GM12892 (cell line): ENCODE measurements around the gene SOX8.

Source experiments
- DNase-seq: peaks from one replicate; pipeline ENCODE4 v3.0.0; 2011; ENCODE audit not compliant: insufficient read length
- FAIRE-seq: peaks from 2 replicates; lab custom pipeline; 2011; peaks lifted over from hg19 to GRCh38; lab: Jason Lieb, UNC
- POLR2A ChIP-seq: IDR thresholded peaks from 2 replicates; pipeline ENCODE4 v1.6.1; 2011; ENCODE audit warnings: low read depth, low read length, control low read depth
- POLR2AphosphoS5 ChIP-seq: IDR thresholded peaks from 2 replicates; pipeline ENCODE4 v1.6.1; 2011; ENCODE audit warnings: low read depth, low read length, control low read depth
- TAF1 ChIP-seq: IDR thresholded peaks from 2 replicates; pipeline ENCODE4 v1.6.1; 2011; ENCODE audit warnings: low read depth, mild to moderate bottlenecking, control low read depth, low read length, borderline replicate concordance

Gene SOX8

DNA sequence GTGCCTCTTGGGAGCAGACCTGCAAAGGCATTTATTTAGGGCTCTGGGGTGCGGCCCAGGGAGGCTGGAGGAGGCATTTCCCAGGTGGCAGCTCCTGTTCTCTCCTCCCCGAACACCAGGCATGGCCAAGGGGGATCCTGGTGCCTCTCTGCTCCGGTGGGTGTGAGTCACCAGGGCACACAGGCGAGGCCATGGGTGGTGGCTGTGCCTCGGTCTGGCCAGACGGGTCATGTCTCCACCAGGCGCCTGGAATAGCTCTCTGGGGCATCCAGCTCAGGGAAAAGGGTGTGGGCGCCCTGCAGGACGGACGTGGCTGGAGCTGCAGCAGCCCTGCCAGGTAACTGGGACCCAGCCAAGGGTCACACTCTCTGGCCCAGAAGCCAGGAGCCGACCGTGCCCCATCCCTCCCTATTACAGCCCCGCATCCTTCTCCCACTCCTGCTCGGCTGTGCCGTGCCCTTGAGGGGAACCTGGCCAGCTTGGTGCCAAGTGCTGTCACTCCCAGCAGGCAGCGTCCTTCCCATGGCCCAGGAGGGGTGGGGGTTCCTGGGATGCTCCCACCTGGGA, 25.8 kb downstream of the SOX8 start:
- DNase-seq, result no peak
- no peak for FAIRE-seq
- TF ChIP-seq TAF1 (no peak), POLR2A (no peak), POLR2AphosphoS5 (no peak)

DNA sequence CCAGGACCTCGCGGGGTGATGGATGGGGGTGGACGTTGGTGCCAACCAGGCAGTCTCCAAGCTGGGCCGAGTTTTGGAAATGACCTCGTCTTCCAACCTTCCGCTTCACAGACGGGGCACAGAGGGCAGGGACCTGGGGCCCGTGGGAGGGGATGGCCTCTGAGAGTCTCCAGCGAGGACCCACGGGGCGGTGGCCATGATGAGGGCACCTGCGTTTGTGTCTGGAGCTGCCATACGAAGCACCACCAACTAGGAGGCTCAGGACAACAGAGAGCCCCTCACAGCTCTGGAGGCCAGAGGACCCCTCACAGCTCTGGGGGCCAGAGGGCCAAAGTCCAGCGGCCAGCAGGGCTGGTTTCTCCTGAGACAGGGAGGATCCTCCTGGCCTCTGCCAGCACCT, 26.5 kb downstream of the SOX8 start:
- FAIRE-seq (no peak), DNase-seq (no peak)
- TF ChIP-seq POLR2A, result no peak
- TF ChIP-seq TAF1, result no peak
- no peak for TF ChIP-seq POLR2AphosphoS5

DNA sequence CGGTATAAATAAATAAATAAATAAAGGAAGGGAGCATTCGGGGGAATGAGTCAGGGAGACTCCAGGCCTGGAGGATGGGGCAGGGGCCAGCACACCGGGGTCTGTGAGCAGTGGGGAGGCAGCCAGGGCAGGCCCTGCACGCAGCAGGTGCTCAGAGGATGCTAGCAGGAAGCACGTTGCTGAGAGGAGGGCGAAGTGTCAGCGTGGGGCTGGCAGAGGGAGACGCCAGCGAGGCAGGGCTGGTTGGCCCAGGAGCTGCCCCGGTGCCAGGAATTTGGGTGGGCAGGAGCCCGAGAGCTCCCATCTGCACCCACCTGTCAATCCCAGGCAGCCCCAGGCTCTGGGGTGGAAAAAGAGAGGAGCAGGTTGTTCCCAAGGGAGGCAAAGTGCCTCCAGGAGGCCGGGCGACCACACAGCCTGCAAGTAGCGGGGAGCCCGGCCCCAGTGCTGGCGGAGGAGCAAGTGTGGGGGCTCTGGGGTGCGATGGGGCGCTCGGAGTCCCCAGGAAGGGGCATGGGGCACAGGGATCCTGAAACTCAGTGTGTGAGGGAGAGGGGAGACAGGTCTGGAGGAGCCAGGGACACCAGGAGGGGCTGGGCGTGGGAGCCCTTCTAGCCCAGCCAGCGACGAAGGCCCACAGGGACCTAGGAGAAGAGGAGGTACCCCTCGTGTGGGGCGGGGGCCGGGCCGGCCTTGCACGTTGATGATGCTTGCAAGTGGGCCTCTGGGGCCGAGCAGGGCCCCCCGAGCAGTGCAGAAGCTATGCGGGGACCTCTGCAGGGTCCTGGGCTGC, 28.0 kb downstream of the SOX8 start:
- no peak for FAIRE-seq
- no peak for DNase-seq
- no peak for TF ChIP-seq TAF1

DNA sequence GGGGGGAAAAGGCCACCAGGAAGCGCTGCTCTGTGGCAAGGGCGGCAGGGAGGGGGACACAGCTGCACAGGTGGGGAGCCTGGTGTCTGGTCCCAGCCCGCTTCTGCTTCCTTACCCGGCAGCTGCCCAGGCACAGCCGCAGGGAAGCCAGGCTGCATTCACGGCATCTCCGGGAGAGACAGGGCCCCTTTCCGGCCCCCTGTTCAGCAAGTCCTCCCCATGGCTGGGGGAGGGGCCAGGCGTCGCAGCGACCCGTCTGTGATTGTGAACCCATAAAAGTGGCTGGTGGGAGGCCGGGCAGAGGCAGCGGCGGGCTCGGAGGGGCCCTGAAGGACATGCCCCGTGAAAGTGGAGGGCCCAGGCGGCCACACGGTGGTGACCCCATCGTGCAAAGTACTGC, 28.7 kb downstream of the SOX8 start:
- TF ChIP-seq POLR2A, result no peak
- TF ChIP-seq TAF1, result no peak
- TF ChIP-seq POLR2AphosphoS5, result no peak
- DNase-seq, result no peak
- FAIRE-seq, result no peak

DNA sequence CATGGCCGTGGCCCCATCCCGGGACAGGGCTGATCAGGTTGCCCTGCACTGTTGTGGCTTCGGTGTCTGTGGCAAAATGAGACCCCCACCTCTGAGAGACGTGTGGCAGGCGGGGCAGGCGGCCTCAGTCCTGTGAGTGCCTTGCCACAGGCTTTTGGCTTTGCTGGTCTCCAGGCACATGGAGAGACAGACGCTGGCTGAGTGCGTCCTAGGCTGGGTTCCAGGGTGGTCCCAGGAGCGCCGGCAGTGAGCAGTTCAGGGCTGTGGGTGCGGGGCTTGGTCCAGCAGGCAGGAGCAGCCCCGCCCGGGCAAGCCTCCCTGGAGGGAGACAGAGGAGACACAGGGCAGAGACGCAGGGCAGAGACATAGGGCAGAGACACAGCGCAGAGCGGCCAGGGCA, 29.2 kb downstream of the SOX8 start:
- TF ChIP-seq POLR2A (no peak), POLR2AphosphoS5 (no peak), TAF1 (no peak)
- no peak for FAIRE-seq
- no peak for DNase-seq

DNA sequence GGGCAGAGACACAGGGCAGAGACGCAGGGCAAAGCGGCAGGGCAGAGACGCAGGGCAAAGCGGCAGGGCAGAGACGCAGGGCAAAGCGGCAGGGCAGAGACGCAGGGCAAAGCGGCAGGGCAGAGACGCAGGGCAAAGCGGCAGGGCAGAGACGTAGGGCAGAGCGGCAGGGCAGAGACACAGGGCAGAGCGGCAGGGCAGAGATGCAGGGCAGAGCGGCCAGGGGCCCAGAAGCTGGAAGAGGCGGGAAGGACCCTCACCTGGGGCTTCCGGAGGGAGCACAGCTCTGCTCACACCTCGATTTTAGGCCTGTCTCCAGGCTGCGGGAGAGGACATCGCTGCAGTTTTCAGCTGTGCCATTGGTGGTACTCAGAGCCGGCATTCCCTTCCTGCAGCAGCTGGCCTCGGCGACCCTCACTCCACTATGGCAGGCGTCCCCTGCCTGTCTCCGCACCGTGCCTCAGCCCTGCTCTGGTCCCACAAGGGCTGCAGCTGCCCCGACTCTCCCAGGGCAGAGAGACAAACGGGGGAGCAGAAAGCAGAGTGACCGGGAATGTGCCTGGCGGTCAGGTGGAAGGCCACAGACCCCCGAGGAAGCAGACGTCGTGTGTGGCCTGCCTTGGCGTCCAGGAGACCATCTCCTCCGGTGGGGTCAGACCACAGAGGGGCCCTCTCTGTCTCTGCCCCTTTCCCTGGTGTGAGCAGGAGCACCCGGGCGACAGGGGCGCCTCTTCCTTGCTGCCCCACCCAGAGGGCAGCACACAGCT, 29.9 kb downstream of the SOX8 start:
- FAIRE-seq (no peak), DNase-seq (no peak)
- TF ChIP-seq POLR2AphosphoS5 (no peak), POLR2A (no peak), TAF1 (no peak)

DNA sequence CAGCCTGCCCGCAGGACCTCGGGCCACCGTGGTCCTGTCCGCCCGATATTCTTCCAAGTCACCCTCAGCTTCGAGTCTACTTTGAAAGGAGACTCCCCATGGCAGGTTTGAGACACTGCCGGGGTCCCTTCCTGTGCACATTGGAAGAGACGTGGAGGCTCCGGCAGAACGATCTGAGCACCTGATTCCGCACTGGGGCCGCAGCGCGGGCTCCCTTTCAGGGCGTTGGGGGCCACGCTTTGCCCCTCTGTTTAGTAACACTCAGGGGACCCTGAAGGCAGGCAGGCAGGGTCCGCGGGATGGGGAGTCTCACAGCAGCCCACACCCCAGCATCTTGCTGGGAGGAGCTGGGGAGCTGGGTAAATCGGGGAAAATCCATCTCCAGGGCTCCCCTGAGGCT, 30.6 kb downstream of the SOX8 start:
- TF ChIP-seq POLR2AphosphoS5 (no peak), TAF1 (no peak), POLR2A (no peak)
- FAIRE-seq, result no peak
- DNase-seq, result no peak

DNA sequence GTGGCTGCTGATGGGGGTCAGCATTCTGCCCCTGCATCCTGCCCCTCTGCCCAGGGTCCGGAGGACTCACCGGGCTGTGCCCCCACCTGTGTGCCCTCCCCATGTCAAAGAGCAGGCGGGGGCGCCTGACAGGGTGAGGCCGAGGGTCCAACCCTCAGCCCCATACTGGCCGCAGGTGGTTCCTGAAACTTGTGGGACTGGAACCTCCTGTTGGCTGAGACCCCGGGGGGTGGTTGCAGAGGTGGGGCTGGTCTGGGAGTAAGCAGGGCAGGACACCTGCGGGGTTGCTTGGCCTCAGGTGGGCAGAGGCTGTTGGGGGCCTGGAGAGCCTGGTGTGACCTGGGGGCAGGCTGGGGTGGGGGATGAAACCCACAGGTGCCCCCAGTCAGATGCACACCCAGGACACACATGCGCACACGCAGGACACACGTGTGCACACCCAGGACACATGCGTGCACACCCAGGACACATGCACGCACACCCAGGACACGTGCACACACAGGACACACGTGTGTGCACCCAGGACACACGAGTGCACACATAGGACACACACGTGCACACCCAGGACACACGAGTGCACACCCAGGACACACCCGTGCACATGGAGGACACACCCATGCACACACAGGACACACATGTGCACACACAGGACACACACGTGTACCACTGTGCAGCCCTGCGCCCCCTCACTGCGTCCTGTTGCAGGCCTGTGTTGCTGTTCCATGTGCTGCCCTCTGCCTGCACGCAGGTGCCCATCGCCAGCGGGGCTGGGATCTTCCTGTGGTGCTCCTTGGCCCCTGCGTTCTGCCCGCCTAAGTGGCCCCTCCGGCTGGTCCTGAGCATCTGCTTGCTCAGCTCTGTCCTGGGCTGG, 31.4 kb downstream of the SOX8 start:
- DNase-seq, result no peak
- no peak for TF ChIP-seq TAF1
- no peak for TF ChIP-seq POLR2A
- TF ChIP-seq POLR2AphosphoS5, result no peak
- FAIRE-seq, result no peak

DNA sequence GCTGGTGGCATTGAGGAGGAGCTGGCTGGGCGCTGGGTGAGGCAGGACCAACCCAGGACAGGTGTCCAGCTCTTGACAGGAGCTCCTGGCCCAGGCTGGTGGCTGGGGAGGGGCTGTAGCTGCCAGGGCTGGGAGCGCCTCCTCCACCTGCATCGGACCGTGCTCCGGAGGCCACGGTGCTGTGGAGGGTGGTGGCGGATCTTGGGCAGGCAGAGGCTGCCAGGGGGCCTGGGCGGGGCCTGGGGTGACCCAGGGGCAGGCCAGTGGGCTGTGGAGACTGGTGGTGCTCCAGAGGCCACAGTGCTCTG, 32.0 kb downstream of the SOX8 start:
- FAIRE-seq, result no peak
- TF ChIP-seq POLR2A, result no peak
- TF ChIP-seq TAF1, result no peak
- TF ChIP-seq POLR2AphosphoS5, result no peak
- DNase-seq, result no peak

DNA sequence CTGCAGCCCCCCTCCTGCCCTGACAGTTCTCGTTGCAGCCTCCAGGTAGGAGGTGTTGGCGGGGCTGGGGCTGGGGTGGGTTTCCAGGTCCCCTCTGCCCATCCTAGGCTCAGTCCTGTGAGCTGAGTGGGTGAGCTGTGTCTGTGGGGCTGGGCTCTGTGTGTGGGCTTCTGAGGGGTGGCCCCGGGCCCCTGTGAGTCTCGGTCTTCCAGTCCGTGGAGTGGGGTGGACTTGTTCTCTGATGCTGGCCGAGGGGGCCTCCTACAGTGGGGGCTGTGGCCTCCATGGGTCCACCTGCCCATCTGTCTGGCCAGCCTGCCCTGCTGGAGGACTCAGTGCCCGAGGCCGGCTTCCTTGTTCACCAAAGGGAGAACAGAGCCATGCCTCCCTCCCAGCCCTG, 32.7 kb downstream of the SOX8 start:
- TF ChIP-seq POLR2A, result no peak
- no peak for TF ChIP-seq TAF1
- TF ChIP-seq POLR2AphosphoS5, result no peak
- FAIRE-seq (no peak), DNase-seq (no peak)
